Smooth muscle cell (in vitro differentiated cells): ENCODE data around the gene P2RX2. TPM values are rescaled to one million over a fixed set of nuclear protein-coding genes. Genes with fewer than 3 reads are reported as not detected.

Source experiments
- DNase-seq: peaks from one replicate; lab custom pipeline; 2025; ENCODE audit not compliant: unreplicated experiment; lab: John Stamatoyannopoulos, UW
- H2AFZ ChIP-seq: fragments of 200-600 bp; sonication (generic); 2 replicates; pipeline ENCODE4 v1.6.0; 2016; ENCODE audit warnings: antibody characterized with exemption, low read depth, mild to moderate bottlenecking
- H3F3A ChIP-seq: fragments of 200-600 bp; sonication (generic); 2 replicates; pipeline ENCODE4 v1.6.0; 2017; ENCODE audit warnings: antibody characterized with exemption, low read depth
- H3K27ac ChIP-seq: fragments of 200-600 bp; sonication (generic); 2 replicates; pipeline ENCODE4 v1.5.1; 2016; ENCODE audit warnings: low read depth, mild to moderate bottlenecking
- H3K27me3 ChIP-seq: fragments of 200-600 bp; sonication (generic); 2 replicates; pipeline ENCODE4 v1.6.1; 2016; ENCODE audit warnings: low read depth, mild to moderate bottlenecking
- H3K36me3 ChIP-seq: fragments of 200-600 bp; sonication (generic); 2 replicates; pipeline ENCODE4 v1.5.1; 2016; ENCODE audit warnings: low read depth
- H3K4me1 ChIP-seq: fragments of 200-600 bp; sonication (generic); 2 replicates; pipeline ENCODE4 v1.5.1; 2016; ENCODE audit warnings: low read depth
- H3K4me2 ChIP-seq: fragments of 200-600 bp; sonication (generic); 2 replicates; pipeline ENCODE4 v1.6.0; 2016; ENCODE audit warnings: mild to moderate bottlenecking
- H3K4me3 ChIP-seq: fragments of 200-600 bp; sonication (generic); 2 replicates; pipeline ENCODE4 v1.5.1; 2016; ENCODE audit warnings: mild to moderate bottlenecking
- H3K79me2 ChIP-seq: fragments of 200-600 bp; sonication (generic); 2 replicates; pipeline ENCODE4 v1.6.0; 2016; ENCODE audit warnings: low read depth, mild to moderate bottlenecking
- H3K9ac ChIP-seq: fragments of 200-600 bp; sonication (generic); 2 replicates; pipeline ENCODE4 v1.6.0; 2016; ENCODE audit warnings: low read depth
- H3K9me3 ChIP-seq: fragments of 200-600 bp; sonication (generic); replicated peaks from 2 replicates; pipeline ENCODE4 v1.5.1; 2016; ENCODE audit warnings: low read depth
- H4K20me1 ChIP-seq: fragments of 200-600 bp; sonication (generic); 2 replicates; pipeline ENCODE4 v1.6.0; 2016; ENCODE audit warnings: low read depth
- WGBS: methylation state at CpG from one replicate; pipeline ENCODE4 v1.1.7; 2016; ENCODE audit warnings: low lambda C conversion rate; 5-methylcytosine and 5-hydroxymethylcytosine counted together
- polyA plus RNA-seq: library from polyadenylated mRNA; unstranded; fragments of >200 nt; fragmentation: Nextera tagmentation; extraction: Ambion mirVana; gene quantifications from 2 replicates; pipeline ENCODE4 v1.2.1, GENCODE V29; 2016
- total RNA-seq: library from RNA; depleted of rRNA; stranded (reverse); fragments of >200 nt; gene quantifications from 2 replicates; pipeline ENCODE4 v1.2.3, GENCODE V29; 2014
- TF ChIP-seq, protein P1 (sequence below): fragments of 200-600 bp; sonication (generic); IDR thresholded peaks from 2 replicates; pipeline ENCODE4 v1.5.1; 2017; ENCODE audit warnings: borderline replicate concordance, mild to moderate bottlenecking, antibody characterized with exemption; ENCODE audit not compliant: insufficient read depth, poor library complexity, severe bottlenecking

The P2RX2 gene
- total and polyA plus RNA-seq, 2 experiments from 2014 or later, result not detected

DNA sequence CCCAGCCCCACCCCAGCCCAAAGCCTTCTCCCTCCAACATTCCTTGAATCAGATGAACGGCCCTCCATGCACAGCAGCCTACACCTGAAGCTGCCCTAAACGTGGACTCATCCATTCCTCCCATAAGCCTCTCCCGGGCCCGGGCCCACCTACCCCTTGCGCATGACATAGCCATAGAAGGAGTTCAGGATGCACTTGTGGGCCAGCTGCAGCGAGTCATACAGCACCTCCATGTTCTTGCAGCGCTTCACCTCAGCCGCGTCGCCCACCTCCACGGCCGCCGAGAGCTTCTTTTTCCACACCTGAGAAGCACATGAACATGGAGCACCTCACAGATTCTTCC lies 46.5 kb downstream of the P2RX2 start:
- Histone ChIP-seq H3K36me3 (no peaks in the 10 kb centered on the region), H4K20me1 (no peaks in the 10 kb centered on the region), H3K27ac (no peak overlapping the region), H3K27me3 (no peaks in the 10 kb centered on the region), H3K9me3 (no peaks in the 10 kb centered on the region), H3K4me2 (no peak overlapping the region), H3F3A (no peaks in the 10 kb centered on the region), H3K9ac (no peak overlapping the region), H3K4me3 (no peak overlapping the region), H3K4me1 (no peaks in the 10 kb centered on the region), H2AFZ (no peak overlapping the region), H3K79me2 (no peaks in the 10 kb centered on the region)
- DNase-seq, result no peak
- TF ChIP-seq, protein P1, sequence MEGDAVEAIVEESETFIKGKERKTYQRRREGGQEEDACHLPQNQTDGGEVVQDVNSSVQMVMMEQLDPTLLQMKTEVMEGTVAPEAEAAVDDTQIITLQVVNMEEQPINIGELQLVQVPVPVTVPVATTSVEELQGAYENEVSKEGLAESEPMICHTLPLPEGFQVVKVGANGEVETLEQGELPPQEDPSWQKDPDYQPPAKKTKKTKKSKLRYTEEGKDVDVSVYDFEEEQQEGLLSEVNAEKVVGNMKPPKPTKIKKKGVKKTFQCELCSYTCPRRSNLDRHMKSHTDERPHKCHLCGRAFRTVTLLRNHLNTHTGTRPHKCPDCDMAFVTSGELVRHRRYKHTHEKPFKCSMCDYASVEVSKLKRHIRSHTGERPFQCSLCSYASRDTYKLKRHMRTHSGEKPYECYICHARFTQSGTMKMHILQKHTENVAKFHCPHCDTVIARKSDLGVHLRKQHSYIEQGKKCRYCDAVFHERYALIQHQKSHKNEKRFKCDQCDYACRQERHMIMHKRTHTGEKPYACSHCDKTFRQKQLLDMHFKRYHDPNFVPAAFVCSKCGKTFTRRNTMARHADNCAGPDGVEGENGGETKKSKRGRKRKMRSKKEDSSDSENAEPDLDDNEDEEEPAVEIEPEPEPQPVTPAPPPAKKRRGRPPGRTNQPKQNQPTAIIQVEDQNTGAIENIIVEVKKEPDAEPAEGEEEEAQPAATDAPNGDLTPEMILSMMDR, result no peak
- WGBS, result 97% methylated on average over 13 of the region's 13 CpGs

DNA sequence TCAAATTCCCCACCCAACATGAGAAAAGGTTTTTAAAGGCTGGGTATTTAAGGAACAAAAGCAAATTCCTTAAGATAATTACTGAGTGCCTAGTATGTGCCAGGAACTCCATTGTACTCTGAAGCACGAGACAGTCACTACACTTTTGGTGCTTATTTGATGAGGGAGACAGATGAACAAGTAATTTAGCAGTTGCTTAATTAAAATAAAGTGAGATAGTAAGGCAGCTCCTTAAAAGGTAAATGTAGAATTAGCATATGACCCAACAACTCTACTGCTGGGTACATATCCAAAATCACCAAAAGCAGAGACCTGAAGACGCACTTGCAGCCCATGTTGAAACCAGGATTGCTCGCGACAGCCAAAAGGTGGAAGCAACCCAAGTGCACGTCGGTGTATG lies 47.2 kb downstream of the P2RX2 start:
- TF ChIP-seq, protein P1, result no peak
- no peaks in the 10 kb centered on the region for H3K4me1 ChIP-seq
- no peak overlapping the region for H3K4me2 ChIP-seq
- H3K27ac ChIP-seq, result no peak overlapping the region
- no peak overlapping the region for H3K4me3 ChIP-seq
- WGBS, result 98% methylated on average over 6 of the region's 6 CpGs
- no peak overlapping the region for H2AFZ ChIP-seq
- no peaks in the 10 kb centered on the region for H3K9me3 ChIP-seq
- H3K79me2 ChIP-seq, result no peaks in the 10 kb centered on the region
- no peak for DNase-seq
- no peaks in the 10 kb centered on the region for H3F3A ChIP-seq
- no peaks in the 10 kb centered on the region for H4K20me1 ChIP-seq
- H3K36me3 ChIP-seq, result no peaks in the 10 kb centered on the region
- no peak overlapping the region for H3K9ac ChIP-seq
- no peaks in the 10 kb centered on the region for H3K27me3 ChIP-seq

DNA sequence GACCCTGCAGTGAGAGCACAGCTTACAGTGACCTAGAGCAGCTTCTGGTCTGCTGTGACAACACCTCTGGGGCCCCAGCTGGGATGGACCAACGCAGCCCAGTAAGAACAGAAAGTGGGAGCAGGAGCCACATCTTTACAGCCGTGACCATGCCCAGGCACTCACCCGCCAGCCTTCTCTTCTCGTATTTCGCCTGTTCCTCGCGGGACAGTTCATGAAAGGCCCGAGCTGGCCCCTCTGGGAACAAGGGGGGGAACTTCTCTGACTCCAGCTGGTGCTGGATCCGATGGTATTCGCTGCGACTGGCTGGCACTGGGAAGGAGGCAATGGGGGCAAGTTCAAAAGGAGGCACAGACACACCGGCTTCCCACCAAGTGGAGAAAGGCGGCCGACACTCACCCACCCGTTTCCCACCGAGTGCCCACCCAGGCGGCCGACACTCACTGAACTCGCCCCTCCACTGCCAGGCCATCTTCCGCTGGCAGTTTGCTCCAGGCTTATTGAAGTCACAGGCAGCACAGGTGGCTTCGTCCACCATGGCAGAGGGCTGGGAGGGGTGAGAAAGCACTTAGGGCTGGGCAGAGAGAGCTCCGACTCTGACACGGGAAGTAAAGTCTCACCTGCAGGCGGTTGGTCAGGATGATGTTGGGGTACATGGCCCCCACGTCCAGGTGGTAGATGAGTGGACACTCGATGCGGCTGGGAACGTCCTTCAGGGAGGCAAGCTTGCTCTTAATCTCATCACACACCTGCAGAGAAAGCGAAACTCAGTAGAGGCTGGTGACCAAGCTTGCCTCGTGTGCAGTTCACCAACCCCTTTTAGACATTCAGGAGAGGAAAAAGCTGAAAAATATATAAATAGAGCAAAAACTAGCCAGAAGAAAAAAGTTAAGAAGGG lies 49.9 kb downstream of the P2RX2 start:
- no peak overlapping the region for H3K4me3 ChIP-seq
- WGBS, result 98% methylated on average over 30 of the region's 30 CpGs

More for the DNA sequence above, 49.9 kb downstream of the P2RX2 start:
- H3K36me3 ChIP-seq, result no peaks in the 10 kb centered on the region
- H4K20me1 ChIP-seq, result no peaks in the 10 kb centered on the region
- H3K9me3 ChIP-seq, result no peaks in the 10 kb centered on the region
- no peaks in the 10 kb centered on the region for H3F3A ChIP-seq
- TF ChIP-seq, protein P1, result no peak
- no peaks in the 10 kb centered on the region for H3K27me3 ChIP-seq
- H3K79me2 ChIP-seq, result no peaks in the 10 kb centered on the region
- no peak overlapping the region for H3K9ac ChIP-seq
- H3K27ac ChIP-seq, result no peak overlapping the region
- no peaks in the 10 kb centered on the region for H3K4me1 ChIP-seq
- H2AFZ ChIP-seq, result no peak overlapping the region
- no peak for DNase-seq
- H3K4me2 ChIP-seq, result no peak overlapping the region
